A673 (cell line): ENCODE measurements around the gene UPK3A. TPM values are rescaled to one million over a fixed set of nuclear protein-coding genes. Genes with fewer than 3 reads are reported as not detected.

ENCODE experiments used
- BruUV-seq: library from RNA; stranded (reverse); fragments of 400-500 nt; replicated peaks from 2 replicates; lab custom pipeline; 2021; lab: Mats Ljungman, UMichigan
- CTCF ChIA-PET: fragments of 300-600 bp; sonication (Branson Sonifier 250); formaldehyde crosslinking; loops from one replicate; lab custom pipeline; 2022; ENCODE audit warnings: antibody characterized with exemption; lab: Charles Lee
- POLR2A ChIA-PET: fragments of 300-600 bp; sonication (Branson Sonifier 250); formaldehyde crosslinking; loops from one replicate; lab custom pipeline; 2022; ENCODE audit warnings: antibody characterized with exemption; ENCODE audit not compliant: low non-redundant PET; lab: Charles Lee
- DNase-seq: peaks from one replicate; pipeline ENCODE4 v3.0.0-alpha.2; 2015; ENCODE audit warnings: low spot score
- H3K27ac ChIP-seq: fragments of 200-600 bp; sonication (generic); 2 replicates; pipeline ENCODE4 v1.5.1; 2016; ENCODE audit warnings: mixed run types, low read depth, mild to moderate bottlenecking, mixed read lengths, antibody characterized with exemption, low read length; ENCODE audit not compliant: poor library complexity, severe bottlenecking
- H3K27me3 ChIP-seq: fragments of 200-600 bp; sonication (generic); replicated peaks from 2 replicates; pipeline ENCODE4 v1.6.1; 2017; ENCODE audit warnings: mixed run types, low read depth, mild to moderate bottlenecking, mixed read lengths, antibody characterized with exemption, low read length; ENCODE audit not compliant: insufficient read depth, poor library complexity
- H3K36me3 ChIP-seq: fragments of 200-600 bp; sonication (generic); 2 replicates; pipeline ENCODE4 v1.6.1; 2016; ENCODE audit warnings: mixed run types, mild to moderate bottlenecking, mixed read lengths, antibody characterized with exemption, low read length; ENCODE audit not compliant: insufficient read depth, poor library complexity, severe bottlenecking
- H3K4me1 ChIP-seq: fragments of 200-600 bp; sonication (generic); 2 replicates; pipeline ENCODE4 v1.6.1; 2017; ENCODE audit warnings: mixed run types, mild to moderate bottlenecking, mixed read lengths, antibody characterized with exemption, low read length; ENCODE audit not compliant: insufficient read depth, poor library complexity, severe bottlenecking
- H3K4me3 ChIP-seq: fragments of 200-600 bp; sonication (generic); 2 replicates; pipeline ENCODE4 v1.5.1; 2016; ENCODE audit warnings: low read depth, mixed run types, mild to moderate bottlenecking, mixed read lengths, low read length; ENCODE audit not compliant: poor library complexity, severe bottlenecking
- H3K9me3 ChIP-seq: fragments of 200-600 bp; sonication (generic); 2 replicates; pipeline ENCODE4 v1.6.1; 2016; ENCODE audit warnings: mixed run types, low read depth, mild to moderate bottlenecking, mixed read lengths, antibody characterized with exemption, low read length; ENCODE audit not compliant: poor library complexity, severe bottlenecking
- CTCF ChIP-seq: fragments of 300-800, 200-600 bp; sonication (generic); conservative IDR thresholded peaks from 2 replicates; pipeline ENCODE4 v1.5.1; 2017; ENCODE audit warnings: low read depth, mild to moderate bottlenecking, antibody characterized with exemption, low read length, moderate library complexity, mixed read lengths
- EZH2 ChIP-seq: fragments of 200-600 bp; sonication (generic); IDR thresholded peaks from 2 replicates; pipeline ENCODE4 v1.6.1; 2017; ENCODE audit warnings: borderline replicate concordance, low read depth, mild to moderate bottlenecking, mixed read lengths, antibody characterized with exemption, low read length; ENCODE audit not compliant: poor library complexity, severe bottlenecking
- intact Hi-C: fragments of 100-400 bp; cut with micrococcal nuclease; formaldehyde crosslinking; loops from one replicate; pipeline ENCODE4 v1.10.0; 2022; ENCODE audit not compliant: unreplicated experiment
- total RNA-seq: library from RNA; stranded (reverse); gene quantifications from 2 replicates; pipeline ENCODE4 v1.2.3, GENCODE V29; 2021

Gene UPK3A
- total RNA-seq, 1 experiment from 2014 or later = not detected

- Histone ChIP-seq H3K9me3 (no peaks in the 10 kb centered on the region), H3K36me3 (peaks cover 25% of the 10 kb centered on the region), H3K4me3 (no peak overlapping the region), H3K27me3 (no peaks in the 10 kb centered on the region), H3K4me1 (peaks cover 6% of the 10 kb centered on the region), H3K27ac (peak overlapping the region; percentile 65)
- ChIA-PET POLR2A (no interaction called here), CTCF (no interaction called here)
- TF ChIP-seq EZH2 (no peak), CTCF (no peak)
- no TSS peak for BruUV-seq
- DNase-seq = no peak
- intact Hi-C loops = no loop called here
Measured at GRCh38 chr22:45329530-45329936, 44.8 kb downstream of the UPK3A start.

- CTCF ChIA-PET = no interaction called here
- no peak for TF ChIP-seq CTCF
- peaks cover 25% of the 10 kb centered on the region for H3K36me3 ChIP-seq
- H3K27ac ChIP-seq = no peak overlapping the region
- no peak overlapping the region for H3K4me3 ChIP-seq
- POLR2A ChIA-PET = no interaction called here
- intact Hi-C loops = no loop called here
- H3K4me1 ChIP-seq = peaks cover 6% of the 10 kb centered on the region
- no TSS peak for BruUV-seq
- H3K27me3 ChIP-seq = no peaks in the 10 kb centered on the region
- H3K9me3 ChIP-seq = no peaks in the 10 kb centered on the region
- DNase-seq = no peak
Measured at GRCh38 chr22:45330548-45330947, 45.8 kb downstream of the UPK3A start.

- no peak for DNase-seq
- Histone ChIP-seq H3K4me3 (no peak overlapping the region), H3K9me3 (no peaks in the 10 kb centered on the region), H3K27ac (no peak overlapping the region), H3K4me1 (peaks cover 7% of the 10 kb centered on the region), H3K36me3 (peaks cover 30% of the 10 kb centered on the region), H3K27me3 (no peaks in the 10 kb centered on the region)
- ChIA-PET CTCF (no interaction called here), POLR2A (interaction anchor here (0.5 kb wide), 1 partner anchor 19 kb away, joined by 3 read pairs; no protein-coding TSS in a partner anchor)
- no TSS peak for BruUV-seq
- TF ChIP-seq EZH2 (no peak), CTCF (no peak)
- intact Hi-C loops = no loop called here
Measured at GRCh38 chr22:45331486-45331885, 46.7 kb downstream of the UPK3A start.
